ENCODE measurements around the gene SLC7A14.

Gene SLC7A14

DNA sequence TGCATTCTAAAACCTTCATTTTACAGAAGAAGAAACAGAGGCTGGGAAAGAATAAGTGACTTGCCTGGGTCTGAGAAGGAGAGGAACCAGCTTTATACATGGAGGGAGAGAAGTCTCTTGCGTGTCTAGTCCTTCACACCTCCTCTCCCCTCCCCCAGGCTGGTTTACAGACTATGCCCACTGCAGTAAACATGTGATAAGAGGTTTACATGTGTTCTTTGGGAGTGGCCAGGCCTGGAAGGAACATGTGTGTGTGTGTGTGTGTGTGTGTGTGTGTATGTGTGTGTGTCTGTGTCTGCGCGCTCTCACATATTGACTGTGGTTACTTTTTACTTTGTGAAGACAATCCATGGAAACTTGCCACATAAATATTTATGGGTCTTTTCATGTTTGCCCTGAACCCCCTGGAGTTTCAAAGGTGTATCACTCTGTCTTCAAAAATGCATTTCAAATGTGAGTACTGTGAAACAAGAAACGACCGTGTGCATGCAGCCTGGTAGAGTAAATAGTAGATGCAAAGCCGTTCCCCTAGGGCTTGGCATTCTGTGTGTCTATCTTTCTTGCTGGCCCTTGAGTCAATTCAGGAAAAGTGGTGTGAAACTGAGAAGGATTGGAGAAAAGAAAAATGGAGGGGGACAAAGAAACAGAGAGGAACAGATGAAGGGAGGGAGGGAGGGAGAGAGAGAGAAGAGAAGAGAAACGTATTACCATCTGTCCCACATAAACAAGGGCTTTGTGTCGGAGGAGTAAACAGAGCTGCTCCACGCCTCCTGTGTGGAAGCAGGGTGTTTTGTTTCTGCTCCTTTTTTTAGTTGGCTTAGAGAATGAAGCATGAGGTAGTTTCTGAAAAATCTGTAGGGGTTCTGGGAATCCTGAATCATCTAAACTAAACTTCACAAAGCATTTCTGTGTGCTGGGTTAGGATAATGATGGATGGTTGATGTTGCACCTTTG, 115.5 kb downstream of the SLC7A14 start:
- no peak for DNase-seq (ENCODE audit: low spot score)

DNA sequence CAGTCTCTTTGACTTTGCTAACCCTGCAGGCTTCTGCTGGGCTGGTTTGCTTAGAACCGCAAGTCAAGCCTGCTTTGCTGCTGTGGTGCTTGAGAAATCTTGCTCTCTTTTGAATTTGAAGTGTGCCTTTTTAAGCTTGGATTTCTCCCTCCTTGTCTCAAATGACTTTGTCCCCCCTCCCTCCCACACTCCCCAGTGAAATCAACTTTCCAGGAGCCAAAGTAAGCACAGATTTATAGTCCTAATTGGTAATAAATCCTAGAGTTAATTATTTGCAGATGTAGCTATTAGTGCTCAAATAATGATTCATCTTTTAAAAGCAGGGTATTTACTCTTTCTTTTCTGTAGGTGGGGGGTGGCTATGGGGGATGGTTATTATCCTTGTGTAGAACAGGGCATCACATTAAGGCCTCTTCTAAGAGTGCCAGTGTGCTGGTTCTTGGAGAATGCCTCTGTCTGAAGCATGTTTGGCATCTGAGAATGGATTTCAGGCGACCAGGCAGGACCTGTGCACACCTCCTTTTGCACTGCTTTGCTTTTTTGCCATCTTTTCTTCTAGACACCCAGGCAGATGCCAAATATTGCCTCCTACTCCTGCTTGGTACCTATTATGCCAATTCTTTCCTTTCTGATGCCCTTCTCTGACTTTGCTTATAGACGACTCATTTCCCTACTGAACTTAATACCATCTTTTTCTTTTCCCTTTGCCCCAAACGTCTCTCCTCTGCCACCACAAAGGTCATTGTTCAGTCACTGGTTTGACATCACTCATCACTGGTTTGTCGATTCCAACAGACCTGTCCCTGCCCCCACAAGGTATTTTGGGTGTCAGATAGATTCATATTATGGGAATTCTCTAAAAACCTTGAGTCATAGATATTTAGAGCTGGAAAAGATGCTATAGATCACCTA, 116.5 kb downstream of the SLC7A14 start:
- DNase-seq (ENCODE audit: low spot score), result no peak

DNA sequence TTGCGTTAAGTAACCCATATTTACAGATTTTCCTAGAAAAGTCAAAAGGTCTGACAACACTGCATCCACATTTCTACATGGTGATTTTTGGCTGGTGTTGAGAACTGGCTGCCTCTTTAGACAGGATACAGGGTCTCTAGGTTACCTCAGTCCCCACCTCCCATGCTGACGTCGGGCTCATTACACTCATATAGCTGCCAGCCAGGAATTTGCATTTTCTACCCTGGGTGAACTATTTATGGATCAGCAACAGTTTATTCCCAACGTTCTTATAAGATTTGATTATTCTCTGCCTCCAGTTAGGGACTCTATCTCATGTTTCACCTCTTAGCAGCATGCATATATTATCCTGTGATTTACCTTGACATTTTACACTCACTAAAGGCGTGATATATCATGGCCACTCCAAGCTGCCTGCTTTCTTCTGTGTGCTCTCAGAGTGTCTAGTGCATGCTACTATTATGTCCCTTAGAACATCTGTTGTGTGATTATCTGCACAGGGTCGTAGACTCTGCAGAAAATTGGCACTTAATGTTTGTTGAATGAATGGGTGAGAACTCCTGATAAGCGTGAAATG, 118.2 kb downstream of the SLC7A14 start:
- no peak for DNase-seq (ENCODE audit: low spot score)

DNA sequence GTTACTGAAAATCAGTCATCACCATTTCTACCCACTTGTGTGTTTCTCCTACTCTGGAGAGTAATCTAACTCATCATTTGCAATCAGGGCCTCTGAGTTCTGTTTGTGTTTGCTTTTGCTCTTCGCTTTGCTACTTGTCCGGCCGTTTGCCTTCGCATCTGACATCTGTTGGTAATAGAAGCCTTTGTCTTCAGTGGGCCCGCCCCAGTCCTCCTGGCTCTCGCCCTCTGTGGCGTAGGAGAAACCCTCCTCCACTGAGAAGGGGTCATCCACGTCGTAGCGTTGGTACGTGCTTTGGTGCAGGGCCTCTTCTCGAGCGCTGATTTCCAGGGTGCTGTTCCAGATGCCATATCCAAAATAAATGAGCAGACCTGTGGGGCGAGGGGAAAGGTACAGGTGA, 118.9 kb downstream of the SLC7A14 start:
- no peak for DNase-seq (ENCODE audit: low spot score)

DNA sequence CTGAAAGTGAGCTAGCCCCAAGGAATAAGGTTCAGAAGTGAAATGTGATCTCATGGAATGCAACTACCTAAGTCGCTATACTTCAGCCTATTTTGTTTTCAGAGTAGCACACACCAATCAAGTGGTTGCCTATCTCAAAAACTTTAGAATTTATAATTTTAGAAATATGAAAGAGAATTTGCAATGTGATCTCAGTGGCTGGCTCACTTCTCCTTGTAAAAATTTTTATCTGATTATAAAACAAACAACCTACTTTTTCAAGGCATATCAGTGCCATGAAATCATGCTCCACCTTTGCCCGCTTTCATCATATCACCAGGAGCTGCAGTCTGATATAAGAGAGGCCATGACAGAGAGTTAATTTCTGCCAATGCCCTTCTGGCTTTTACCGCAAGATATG, 119.9 kb downstream of the SLC7A14 start:
- DNase-seq (ENCODE audit: low spot score), result no peak

DNA sequence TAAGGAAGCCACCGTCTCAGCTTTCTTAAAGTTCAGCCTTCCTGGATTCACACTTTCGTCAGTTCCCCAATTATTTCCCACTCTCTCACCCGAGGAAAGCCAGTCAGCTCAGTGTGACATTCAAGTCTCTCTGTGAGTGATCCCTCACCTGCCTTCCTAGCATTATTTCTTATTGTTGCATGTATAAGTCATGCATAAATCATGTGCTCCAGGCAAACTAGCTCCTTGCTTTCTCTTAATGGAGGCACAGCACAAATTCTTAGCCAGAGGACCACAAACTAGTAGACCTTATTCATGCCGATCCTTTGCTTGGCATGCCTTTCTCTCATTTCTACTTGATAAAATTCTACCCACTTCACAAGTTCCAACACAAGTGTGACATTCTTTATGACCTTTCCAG, 122.9 kb downstream of the SLC7A14 start:
- DNase-seq (ENCODE audit: low spot score), result no peak

DNA sequence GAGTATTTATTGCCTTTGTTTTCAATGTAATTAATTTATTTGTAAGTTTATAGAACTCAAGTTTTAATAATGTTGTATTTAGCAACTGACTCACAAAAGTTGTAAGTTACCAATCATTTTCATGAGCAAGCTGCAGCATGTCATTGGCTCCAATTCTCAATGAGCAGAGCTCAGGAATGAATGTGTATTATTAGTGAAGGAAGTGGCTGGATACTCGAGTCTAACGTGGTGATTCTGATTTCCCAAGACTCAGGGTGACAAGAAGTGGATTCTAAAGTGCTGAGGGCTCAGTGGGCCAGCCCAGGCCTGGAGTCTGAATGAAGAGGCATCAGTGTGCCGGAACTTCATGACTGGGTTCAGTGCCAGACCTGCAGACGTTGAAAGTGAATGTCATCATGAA, 127.6 kb downstream of the SLC7A14 start:
- DNase-seq (ENCODE audit: low spot score), result no peak

DNA sequence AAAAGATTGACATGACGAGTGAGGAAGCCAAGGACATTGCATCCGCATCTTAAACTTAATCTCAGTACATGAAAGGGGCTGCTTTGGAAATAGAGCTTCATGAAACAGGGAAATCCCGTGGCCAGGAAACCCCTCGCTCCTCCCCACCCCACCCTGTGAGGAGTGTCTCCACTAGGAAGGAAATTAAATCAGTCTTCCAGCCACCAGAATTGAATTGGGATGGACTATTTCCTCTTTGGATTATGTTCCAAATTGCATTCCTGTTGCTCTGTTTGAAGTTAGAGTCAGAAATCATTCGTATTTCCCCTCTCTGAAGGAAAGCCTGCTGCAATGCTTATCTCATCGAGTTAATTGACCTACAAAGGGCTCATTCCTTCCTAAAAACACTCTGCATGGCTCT, 131.4 kb downstream of the SLC7A14 start:
- no peak for DNase-seq (ENCODE audit: low spot score)

DNA sequence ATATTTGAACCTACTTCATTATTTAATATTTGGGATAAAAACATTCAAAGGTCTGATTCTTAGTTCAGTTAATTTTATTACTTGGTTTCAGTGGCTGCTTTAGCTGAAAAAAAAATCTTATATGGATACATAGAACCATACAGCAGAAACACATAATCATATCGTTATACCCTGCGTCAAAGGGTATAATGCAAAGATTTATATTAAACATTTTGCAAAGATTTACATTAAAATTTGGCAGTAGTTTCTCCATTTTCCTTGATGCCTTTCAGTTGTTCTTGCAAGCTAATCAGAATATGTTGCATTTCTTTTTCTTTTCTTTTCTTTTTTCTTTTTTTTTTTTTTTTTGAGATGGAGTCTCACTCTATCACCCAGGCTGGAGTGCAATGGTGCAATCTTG, 135.8 kb downstream of the SLC7A14 start:
- DNase-seq (ENCODE audit: low spot score), result no peak

DNA sequence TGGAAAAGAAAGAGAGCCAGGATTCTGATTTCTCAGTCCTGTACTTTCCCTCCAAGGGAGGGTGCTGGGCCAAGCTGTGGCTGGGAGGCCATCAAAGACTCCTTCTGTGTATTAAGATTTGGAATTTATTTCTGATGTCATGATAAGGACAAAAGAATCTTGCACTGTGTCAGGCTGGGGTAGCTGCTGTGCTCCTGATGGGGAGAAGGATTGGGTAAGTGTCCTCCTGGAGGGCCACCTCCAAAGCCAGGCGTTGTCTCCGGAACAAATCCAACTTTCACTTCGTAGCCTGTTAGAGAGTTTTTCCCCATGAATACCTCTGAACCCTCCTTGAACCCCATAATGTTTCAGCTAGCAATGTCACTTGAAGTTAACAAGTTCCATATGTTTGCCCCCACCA, 137.3 kb downstream of the SLC7A14 start:
- no peak for DNase-seq (ENCODE audit: low spot score)

DNA sequence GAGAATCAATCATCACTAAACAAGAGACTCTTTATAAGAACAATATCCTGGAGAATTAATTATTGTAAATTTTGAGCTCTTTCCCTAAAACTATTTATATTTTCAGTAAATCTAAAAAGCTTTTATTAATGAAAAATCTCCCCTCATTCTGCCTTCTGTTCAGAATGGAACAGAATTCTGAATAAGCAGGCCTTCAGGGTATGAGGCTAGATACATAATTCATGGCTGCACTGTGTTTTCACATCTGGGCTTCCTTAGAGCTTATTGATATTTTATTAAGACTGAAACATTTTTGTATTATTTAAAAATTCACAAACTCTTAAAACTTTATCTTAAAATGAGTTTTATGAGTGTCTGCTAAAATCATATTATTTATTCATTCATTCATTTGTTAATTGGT, 142.4 kb downstream of the SLC7A14 start:
- no peak for DNase-seq (ENCODE audit: low spot score)

DNA sequence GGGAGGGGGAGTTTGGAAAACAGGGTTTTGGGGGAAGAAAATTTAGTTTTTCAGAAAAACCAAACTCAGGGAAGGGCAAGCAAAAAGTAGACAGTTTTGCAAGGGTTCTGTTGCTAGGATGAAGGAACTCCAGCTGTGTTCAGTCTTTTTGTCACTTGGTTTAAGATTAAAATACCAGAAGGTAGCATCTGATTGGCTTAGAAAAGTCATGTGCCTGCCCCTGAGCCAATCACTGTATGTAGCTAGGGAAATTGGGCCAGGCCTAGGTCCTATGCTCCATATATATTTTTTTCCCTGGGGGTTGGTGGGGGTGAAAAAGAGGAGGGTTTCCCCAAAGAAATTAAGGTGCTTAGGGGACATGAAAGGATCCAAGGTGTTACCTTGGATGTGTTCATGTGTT, 142.9 kb downstream of the SLC7A14 start:
- no peak for DNase-seq (ENCODE audit: low spot score)

DNA sequence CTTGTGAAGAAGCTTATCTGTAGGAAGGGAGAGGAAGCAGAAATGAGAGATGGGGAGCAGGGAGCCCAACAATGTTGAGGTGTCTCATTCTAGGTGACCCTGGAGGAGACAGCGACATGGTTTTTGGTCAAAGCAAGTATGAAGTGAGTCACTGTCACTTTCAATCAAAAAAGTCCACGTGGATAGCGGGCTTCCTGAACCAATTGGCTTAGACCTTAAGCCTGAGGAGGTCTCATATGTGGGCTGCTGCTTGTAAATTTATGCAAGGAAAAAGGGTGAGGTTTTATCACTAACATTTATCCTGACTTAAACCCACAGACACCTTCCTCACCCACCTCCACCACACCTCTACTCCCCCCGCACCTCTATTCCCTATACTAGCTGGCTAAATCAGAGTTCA, 144.5 kb downstream of the SLC7A14 start:
- DNase-seq (ENCODE audit: low spot score), result no peak

DNA sequence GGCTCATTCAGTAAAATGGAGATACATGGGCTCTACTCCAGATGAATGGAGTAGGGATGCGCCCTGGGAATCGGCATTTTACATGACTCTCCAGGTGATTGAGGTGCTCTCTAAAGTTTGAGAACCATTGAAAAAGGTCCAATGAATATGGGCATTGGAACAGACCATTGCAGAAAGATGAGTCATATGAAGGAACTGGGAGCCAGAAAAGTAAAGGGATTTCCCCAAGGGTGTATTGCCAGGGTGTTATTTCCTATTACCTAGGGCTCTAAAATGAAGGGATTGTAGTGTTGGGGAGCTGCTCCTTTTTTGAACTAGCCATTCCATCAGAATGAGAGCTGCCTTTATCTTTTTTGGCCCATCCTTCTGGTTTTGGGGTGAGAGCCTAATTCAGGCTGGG, 145.5 kb downstream of the SLC7A14 start:
- no peak for DNase-seq (ENCODE audit: low spot score)

DNA sequence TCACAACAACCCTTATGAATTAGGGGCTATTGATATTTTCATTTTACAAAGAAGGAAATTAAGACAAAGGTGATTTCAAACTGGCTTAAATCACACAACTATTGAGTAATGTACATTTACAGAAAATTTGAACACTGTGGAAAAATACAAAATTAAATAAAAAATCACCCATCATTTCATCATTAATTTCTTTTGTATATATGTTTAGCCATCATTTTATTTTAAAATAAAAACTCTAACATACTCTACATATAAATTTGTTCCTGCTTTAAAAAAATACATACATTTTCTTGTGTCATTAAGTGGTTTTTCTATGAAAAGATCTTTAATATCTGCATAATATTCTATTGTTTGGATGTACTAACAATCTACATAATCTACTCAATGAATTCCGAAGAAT, 147.0 kb downstream of the SLC7A14 start:
- DNase-seq (ENCODE audit: low spot score), result no peak

DNA sequence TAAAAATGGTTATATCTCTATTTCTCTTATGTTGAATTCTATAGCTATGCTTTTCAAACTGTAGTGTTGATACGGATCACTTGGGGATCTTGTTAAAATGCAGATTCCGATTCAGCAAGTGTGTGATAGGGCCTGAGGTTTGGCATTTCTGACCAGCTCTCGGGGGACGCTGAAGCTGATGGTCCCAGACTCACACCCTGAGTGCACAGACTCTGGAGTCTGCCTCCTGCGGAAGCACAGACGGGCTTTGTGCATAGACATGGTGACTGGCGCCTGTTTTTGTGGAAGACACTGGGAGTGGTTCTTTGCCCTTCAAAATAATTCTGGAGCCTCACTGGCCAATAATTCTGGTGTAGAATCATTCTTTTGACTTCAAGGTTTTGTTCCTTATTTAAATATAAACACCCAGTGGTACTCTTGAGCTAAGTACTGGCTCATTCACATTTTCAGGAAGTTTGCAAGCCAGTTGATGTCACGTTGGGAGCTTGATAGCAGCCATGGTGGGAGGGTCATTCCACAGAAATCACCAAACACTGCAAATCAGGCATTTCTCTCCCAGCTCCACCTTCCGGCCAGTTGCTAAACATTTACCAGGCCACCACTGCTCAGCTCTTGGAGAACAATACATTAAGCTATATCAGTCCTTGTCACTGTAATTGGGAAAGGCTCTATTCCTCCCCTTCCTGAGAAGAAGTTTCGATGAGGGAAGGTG, 148.0 kb downstream of the SLC7A14 start:
- no peak for DNase-seq (ENCODE audit: low spot score)

DNA sequence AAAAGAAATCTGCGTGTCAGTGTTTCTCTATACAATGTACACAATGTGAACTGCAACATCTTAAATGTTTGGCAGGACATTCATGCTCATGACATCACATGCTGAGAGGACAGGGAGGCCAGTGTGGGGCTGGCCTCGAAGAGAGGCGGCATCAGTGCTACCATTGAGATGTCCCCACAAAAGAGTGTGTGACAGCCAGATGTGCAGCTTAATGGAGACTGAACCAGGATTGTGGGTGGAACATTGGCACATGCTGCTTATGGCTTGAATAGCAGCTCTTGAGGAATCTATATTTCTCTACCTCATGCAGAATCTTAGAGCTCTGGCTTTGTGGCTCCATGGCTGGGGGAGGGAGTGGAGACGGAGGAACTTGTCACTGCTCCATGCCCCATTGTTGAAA, 148.7 kb downstream of the SLC7A14 start:
- no peak for DNase-seq (ENCODE audit: low spot score)

DNA sequence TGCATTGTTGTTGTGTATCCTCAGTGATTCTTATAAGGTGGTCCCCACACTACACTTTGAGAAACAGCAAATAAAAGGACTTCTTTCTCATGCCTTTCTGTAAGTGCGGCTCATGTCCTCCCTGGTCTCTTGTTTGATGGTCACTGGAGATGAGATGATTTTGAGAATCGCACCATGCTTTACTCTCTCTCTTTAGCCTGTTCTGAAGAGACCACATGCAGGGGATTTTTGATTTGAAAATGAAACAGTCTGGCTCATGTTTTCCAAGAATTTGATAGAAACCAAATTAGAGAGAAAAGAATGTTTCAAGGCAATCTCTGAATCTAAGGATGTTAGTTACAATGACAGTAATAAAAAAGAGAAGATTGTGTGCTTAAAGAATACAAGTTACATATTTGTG, 149.2 kb downstream of the SLC7A14 start:
- no peak for DNase-seq (ENCODE audit: low spot score)

DNA sequence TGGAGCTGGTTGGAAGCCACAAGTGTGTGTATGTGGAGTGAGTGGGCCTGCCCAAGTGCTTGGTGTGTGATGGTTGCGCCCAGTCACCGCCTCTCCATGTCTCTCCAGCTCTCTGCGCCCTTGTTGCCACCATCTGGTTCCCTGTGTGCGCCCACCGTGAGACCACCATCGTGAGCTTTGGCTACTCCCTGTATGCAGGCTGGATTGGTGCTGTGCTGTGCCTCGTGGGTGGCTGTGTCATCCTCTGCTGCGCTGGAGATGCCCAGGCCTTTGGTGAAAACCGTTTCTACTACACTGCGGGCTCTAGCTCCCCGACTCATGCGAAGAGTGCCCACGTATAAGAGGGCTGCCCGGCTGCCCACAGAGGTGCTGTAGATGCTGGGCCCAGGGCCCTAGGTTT, 153.5 kb downstream of the SLC7A14 start:
- DNase-seq (ENCODE audit: low spot score), result no peak

DNA sequence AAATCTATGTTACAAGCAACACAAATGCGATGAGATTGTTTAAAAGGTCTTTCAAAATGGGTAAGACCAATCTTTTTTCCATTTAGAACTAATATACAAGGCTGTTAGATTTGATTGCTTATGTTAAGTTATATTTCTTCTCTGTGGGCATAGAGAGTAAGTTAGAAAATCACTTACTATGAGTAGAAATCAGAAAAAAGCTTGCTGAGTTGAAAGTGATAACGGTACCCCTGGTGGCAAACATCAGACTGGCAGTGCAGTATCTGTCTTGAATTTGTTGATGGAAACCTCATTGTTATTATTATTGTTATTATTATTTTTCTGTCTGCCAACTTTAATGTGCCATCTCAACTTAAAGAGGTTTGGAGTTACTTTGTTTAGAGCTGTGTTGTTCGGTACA, 154.8 kb downstream of the SLC7A14 start:
- DNase-seq (ENCODE audit: low spot score), result no peak

DNA sequence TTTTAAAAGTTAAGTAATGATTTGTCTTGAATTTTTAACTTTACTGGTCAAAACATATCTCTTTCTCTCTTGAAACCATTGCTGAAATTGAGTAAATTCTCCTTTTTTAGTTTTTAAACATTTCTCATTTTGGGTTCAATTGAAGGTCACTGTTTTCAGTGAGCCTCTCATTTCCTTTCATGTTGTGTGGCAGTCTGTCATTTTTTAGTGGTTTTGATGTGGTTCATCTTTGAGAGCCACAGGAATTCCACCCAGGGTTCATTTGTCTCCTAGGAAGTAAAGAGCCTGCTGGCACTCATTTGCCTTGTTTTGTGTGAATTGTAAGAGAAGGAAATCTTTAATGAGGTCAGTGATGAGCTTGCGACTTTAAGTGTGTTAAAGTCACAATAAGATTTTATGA, 156.8 kb downstream of the SLC7A14 start:
- DNase-seq (ENCODE audit: low spot score), result no peak

DNA sequence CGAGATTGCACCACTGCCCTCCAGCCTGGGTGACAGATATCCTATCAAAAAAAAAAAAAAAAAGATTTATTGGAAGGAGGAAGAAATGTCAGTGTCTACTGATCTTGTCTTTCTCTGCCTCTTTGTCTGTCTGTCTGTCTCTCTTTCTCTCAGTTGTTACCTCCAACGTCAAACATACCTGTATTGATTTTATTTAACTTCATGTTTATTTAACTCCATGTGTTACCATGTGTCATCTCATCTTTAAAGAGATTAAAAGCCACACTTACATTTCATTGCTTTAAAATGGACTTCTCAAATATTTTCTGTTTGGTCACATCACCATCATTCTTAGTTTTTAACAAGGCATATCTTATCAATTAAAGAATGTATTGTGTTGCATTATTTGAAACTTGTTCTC, 157.8 kb downstream of the SLC7A14 start:
- DNase-seq (ENCODE audit: low spot score), result no peak

Data from D341Med (cell line).